Endometrial microvascular endothelial cells (primary cell): ENCODE data around the gene ANKRD18A. TPM values are rescaled to one million over a fixed set of nuclear protein-coding genes. Genes with fewer than 3 reads are reported as not detected.
"Not testable (repeated sequence)": the region's sequence is repeated elsewhere in the genome, so short reads cannot be mapped to it uniquely, and the experiment has no call there.

Experiments
- in situ Hi-C: cut with HindIII; loops from 2 replicates; pipeline ENCODE4 v1.10.0; 2017; ENCODE audit warnings: low sequenced_read_pairs, low pct_unique_long_range_greater_than_20kb; ENCODE audit errors: inconsistent ontology term
- total RNA-seq: library from RNA; depleted of rRNA; stranded (reverse); fragments of >200 nt; gene quantifications from one replicate; pipeline ENCODE4 v1.2.3, GENCODE V29; 2015; ENCODE audit errors: inconsistent ontology term

The ANKRD18A gene
- total RNA-seq, 1 donor from 2014 or later = not detected

DNA sequence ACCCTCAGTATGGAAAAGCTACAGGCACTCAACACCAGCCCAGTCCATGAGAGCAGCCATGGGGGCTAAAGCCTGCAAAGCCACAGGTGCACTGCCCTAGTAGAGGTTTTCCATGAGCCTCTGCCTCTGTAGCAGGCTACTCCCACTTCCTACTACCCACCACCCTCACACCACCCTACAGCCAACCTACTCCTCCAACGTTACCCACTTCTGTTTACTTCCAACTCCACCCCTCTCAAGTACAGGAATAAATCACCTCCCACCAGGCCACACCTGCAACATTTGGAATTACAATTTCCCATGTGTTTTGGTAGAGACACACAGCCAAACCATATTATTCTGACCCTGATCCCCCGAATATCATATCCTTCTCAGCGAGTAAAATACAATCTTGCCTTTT lies 61.2 kb downstream of the ANKRD18A start:
- in situ Hi-C loops = not testable (repeated sequence)

DNA sequence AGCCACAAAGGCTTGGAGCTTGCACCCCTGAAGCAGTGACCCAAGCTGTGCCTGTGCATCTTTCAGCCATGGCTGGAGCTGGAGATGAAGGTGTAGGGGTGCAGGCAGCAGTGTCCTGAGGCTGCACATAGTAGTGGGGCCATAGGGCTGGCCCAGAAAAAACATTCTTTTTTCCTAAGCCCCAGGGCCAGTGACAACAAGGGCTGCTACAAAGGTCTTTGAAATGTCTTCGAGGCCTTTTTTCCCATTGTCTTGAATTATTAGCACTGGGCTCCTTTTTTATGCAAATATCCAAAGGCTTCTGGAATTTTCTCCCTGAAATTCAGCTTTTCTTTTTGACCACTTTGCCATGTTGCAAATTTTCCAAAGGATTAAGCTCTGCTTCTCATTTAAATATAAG lies 62.6 kb downstream of the ANKRD18A start:
- in situ Hi-C loops = not testable (repeated sequence)

DNA sequence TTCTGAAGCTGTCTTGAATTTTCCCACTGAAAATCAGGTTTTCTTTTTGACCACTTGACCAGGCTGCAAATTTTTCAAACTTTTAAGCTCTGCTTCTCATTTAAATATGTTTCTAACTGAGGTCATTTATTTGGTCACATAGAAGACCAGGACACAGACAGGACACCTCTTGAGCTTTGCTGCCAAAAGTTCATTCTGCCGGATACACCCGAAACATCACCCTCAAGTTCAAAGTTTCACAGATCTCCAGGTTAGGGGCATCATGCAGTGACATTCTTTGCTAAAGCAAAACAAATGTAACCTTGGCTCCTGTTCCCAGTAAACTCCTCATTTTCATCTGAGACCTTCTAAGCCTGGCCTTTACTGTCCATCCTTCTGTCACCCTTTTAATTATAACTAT lies 65.4 kb downstream of the ANKRD18A start:
- in situ Hi-C loops = not testable (repeated sequence)

DNA sequence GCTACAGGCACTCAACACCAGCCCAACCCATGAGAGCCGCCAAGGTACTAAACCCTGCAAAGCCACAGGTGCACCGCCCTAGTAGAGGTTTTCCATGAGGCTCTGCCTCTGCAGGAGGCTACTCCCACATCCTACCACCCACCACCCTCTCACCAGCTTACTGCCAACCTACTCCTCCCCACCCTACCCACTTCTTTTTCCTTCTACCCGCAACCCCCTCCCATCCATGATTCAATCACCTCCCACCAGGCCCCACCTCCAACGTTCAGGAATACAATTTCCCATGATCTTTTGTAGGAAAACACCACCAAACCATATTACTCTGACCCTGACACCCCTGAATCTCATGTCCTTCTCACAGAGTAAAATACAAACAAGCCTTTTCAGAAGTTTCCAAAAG lies 67.4 kb downstream of the ANKRD18A start:
- in situ Hi-C loops = not testable (repeated sequence)

DNA sequence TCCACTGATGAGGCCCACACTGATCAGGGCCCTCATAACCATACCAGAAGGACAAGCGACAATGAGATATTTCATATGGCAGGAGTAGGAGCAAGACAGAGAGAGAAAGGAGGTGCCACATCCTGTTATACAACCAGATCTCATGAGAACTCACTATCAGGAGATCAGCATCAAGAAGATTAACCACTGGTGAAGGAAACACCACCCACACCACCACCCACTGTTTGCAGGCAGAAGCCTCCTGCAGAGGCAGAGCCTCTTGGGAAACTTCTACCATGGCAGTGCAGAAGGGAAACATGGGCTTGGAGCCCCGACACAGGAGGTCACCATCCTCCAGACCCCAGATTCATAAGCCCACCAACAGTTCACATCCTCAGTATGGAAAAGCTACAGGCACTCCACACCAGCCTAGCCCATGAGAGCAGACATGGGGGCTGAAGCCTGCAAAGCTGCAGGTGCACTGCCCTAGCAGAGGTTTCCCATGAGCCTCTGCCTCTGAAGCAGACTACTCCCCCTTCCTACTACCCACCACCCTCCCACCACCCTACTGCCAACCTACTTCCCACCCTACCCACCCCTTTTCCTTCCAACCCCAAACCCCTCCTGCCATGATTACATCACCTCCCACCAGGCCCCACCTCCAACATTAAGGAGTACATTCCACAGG lies 73.8 kb downstream of the ANKRD18A start:
- in situ Hi-C loops = not testable (repeated sequence)

DNA sequence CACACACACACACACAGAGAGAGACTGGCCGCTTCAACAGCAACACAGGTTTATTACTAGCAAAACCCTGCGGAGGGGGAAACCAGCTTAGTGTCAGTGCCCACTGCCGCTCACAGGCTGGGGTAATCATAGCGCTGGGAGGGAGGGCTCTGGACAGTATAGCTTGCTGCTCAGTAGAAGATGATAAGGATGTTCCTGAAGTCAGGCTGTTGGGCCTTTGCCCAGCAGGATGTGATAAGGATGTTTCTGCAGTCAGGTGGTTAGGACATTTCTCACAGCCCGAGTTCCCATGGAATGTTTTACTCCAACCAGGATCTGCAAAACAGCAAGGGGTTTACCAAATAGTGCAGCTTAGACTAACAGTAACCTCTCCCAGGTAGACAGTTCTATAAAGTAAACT lies 79.9 kb downstream of the ANKRD18A start:
- in situ Hi-C loops = not testable (repeated sequence)

DNA sequence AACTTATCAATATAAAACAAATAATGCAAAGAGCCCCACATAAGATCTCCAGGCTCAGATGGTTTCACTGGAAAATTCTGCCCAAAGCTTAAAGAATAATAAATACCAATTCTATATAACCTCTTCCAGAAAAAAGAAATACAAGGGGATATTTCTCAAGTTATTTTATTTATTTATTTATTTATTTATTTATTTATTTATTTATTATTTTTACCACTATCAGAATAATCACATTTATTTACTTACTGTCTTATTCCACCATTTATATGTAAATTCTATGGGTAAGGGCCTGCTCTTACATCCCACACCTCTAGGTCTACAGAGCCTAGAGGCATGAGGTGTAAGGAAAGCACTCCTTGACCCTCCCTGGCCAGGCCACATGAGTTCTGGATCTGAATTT lies 91.1 kb downstream of the ANKRD18A start:
- in situ Hi-C loops = no loop called here

DNA sequence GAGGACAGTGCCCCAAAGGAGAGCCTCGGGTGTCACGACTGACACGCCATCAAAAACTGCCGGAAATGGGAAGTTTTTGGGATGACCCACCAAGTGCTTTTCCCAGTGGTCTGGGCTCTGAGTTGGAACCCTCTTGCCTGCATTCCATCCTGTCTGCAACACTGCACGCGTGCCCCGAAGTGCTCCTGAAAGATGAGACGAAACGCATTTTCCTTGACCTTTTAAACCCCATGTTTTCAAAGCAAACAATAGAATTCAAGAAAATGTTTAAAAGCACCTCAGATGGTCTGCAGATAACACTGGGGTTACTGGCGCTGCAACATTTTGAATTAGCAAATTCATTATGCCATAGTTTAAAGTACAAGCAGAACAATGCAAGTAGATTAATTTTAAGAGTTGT lies 92.9 kb downstream of the ANKRD18A start:
- in situ Hi-C loops = no loop called here

DNA sequence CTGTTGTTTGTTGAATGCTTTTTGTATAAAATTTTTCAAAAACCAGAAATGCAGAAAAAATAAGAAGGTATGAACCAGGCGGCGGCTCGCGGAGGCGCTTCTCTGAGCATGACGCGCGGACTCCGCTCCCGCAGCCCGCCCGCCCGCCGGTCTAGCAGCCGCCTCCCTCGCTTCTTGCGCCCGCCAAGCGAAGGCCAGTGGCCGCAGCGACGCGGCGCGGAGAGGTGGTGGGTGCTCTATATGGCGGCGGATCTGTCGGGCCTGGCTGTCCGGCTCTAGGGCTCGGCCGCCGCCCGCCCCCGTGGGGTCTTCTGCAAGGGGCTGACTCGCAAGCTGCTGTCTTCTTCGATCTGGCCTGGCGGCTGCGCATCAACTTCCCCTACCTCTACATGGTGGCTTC lies 93.8 kb downstream of the ANKRD18A start:
- in situ Hi-C loops = no loop called here

DNA sequence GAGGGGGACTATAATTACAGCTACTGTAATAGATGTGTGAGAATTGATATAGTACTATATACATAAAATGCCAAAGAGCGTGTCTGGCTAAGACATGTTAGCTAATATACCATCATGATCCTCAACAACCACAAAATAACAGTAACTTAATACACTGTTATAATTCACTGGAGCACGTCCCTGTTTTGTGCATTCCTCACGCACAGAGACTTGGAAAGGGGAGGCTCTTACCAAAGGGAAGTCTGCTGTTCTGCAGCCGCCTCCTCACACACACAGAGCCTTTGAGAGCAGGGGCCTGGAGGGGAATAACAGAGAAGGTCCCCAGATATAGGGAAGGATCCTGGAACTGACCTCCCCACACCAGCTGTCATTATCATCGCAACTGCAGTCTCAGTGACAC lies 97.3 kb downstream of the ANKRD18A start:
- in situ Hi-C loops = no loop called here

DNA sequence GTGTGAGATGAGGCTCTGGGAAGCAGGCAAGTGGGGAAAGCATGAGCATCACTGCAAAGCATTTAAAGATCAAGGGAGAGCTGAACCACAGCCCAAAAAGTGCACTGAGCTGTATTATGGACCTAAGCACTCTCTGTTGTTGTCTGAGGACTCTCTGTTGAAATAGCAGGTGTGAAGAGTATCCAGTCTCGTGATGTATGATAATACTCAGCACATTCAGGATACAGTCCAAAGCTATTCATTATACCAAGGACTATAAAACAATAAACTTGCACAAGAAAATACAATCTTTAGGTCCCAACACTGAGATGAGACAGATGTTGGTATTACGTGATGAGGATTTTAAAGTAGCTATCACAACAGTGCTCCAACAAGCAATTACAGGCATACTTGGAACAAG lies 98.6 kb downstream of the ANKRD18A start:
- in situ Hi-C loops = no loop called here

Other genes starting within 250 kb of the ANKRD18A start
- gene ALDH1B1, start 227.9 kb downstream of the ANKRD18A start, total RNA-seq = 45.2 TPM
- not detected for gene IGFBPL1, start 196.1 kb downstream of the ANKRD18A start, total RNA-seq
- not detected for gene FAM240B, start 99.5 kb upstream of the ANKRD18A start, total RNA-seq